NCI-H2227 (cell line): Measurements from ENCODE around the gene YES1.
"Not testable (repeated sequence)": the region's sequence is repeated elsewhere in the genome, so short reads cannot be mapped to it uniquely, and the experiment has no call there.

ENCODE experiments used
- DNase-seq: peaks from one replicate; lab custom pipeline; 2025; ENCODE audit not compliant: unreplicated experiment; lab: John Stamatoyannopoulos, UW

Gene YES1

GRCh38 chr18:730692-731091 lies 81.3 kb downstream of the YES1 start:
- DNase-seq: no peak

- DNase-seq: not testable (repeated sequence)
Measured at GRCh38 chr18:730120-730519, 81.9 kb downstream of the YES1 start.

- no peak for DNase-seq
Measured at GRCh38 chr18:725646-726045, 86.4 kb downstream of the YES1 start.

- no peak for DNase-seq
Measured at GRCh38 chr18:723541-724080, 88.4 kb downstream of the YES1 start.

GRCh38 chr18:717003-717402 lies 95.0 kb downstream of the YES1 start:
- no peak for DNase-seq

- no peak for DNase-seq
Measured at GRCh38 chr18:715626-716025, 96.4 kb downstream of the YES1 start.

GRCh38 chr18:713135-713490 lies 98.9 kb downstream of the YES1 start:
- no peak for DNase-seq

GRCh38 chr18:712401-713134 lies 99.5 kb downstream of the YES1 start, which contains the start of gene ENOSF1:
TSS of gene ENOSF1 (minus strand) at chr18:712630. CDS start at chr18:712587, 43 bp downstream.
- peak; percentile 91 for DNase-seq

- DNase-seq: peak; percentile 70
Measured at GRCh38 chr18:711657-712400, 100.2 kb downstream of the YES1 start.

GRCh38 chr18:711310-711656 lies 100.8 kb downstream of the YES1 start:
- peak; percentile 34 for DNase-seq

- DNase-seq: no peak
Measured at GRCh38 chr18:710418-711300, 101.4 kb downstream of the YES1 start.

- DNase-seq: no peak
Measured at GRCh38 chr18:709771-710170, 102.3 kb downstream of the YES1 start.

- no peak for DNase-seq
Measured at GRCh38 chr18:708096-708495, 103.9 kb downstream of the YES1 start.

GRCh38 chr18:706405-706804 lies 105.6 kb downstream of the YES1 start:
- DNase-seq: no peak

- DNase-seq: no peak
Measured at GRCh38 chr18:703213-703967, 108.7 kb downstream of the YES1 start.

GRCh38 chr18:697800-698199 lies 114.2 kb downstream of the YES1 start:
- no peak for DNase-seq

- no peak for DNase-seq
Measured at GRCh38 chr18:697012-697411, 115.0 kb downstream of the YES1 start.

- DNase-seq: peak; percentile 13
Measured at GRCh38 chr18:693466-694187, 118.4 kb downstream of the YES1 start.

- peak; percentile 55 for DNase-seq
Measured at GRCh38 chr18:692824-693223, 119.2 kb downstream of the YES1 start.

- peak; percentile 26 for DNase-seq
Measured at GRCh38 chr18:688323-688722, 123.7 kb downstream of the YES1 start.
